ENCODE results near the gene SMC3. TPM values are rescaled to one million over a fixed set of nuclear protein-coding genes. Genes with fewer than 3 reads are reported as not detected.

Gene SMC3
- total RNA-seq, 6 experiments from 2014 or later = 26.0 to 40.5 (median 38.0) TPM

DNA sequence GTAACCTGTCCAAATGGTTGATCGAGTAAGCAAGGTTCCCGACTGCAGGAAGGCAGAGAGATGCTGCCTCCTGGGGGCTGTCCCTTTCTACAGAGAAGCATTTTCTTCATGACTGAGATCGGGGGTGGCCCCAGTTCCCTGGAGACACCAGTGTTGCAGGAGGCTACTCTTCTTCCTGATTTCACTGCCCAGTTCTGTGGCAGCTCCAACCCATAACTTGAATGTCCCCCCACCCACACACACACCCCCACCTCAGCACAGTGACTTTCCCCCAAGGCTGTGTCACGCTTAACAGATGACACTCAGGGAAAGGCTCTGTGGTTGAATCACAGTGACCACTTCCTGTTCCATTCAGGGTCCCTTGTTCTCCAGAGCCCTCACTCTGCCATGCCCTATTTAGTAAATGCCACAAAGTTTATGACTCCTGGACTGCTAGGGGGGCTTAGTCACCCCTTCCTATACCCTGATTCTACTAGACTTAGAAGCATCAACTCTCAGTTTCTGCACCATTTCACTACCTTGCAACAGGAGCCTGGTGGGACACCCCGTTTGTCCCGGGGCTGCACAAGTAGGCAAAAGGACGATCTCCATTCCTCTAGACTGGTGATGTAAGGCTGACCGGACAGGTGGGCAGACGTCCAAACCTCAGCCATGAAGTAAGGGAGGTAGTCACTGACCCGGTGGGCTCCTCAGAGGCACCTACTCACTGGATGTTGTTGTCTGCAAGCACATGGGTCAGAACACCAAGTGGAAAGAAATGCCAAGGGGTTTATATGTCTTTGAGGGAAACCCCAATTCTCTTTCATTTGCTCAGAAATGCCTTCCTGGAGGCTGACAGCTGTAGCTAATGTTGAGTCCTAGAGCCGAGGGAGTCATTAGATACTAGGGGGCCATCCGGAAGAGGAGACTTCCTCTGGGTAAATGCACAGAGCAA, 31.3 kb upstream of the SMC3 start:
- Mint-ChIP-seq H3K9me3 (no peaks in the 10 kb centered on the region), H3K4me1 (ENCODE audit: low read depth) (peaks cover 34% of the 10 kb centered on the region), H3K27ac (peak overlapping the region; percentile 86), H3K4me3 (peak overlapping the region; percentile 80), H3K36me3 (ENCODE audit: low read depth) (no peaks in the 10 kb centered on the region), H3K27me3 (ENCODE audit: insufficient read depth) (peaks cover 2% of the 10 kb centered on the region)
- peak; percentile 73 for DNase-seq
- TF ChIP-seq, protein P1, sequence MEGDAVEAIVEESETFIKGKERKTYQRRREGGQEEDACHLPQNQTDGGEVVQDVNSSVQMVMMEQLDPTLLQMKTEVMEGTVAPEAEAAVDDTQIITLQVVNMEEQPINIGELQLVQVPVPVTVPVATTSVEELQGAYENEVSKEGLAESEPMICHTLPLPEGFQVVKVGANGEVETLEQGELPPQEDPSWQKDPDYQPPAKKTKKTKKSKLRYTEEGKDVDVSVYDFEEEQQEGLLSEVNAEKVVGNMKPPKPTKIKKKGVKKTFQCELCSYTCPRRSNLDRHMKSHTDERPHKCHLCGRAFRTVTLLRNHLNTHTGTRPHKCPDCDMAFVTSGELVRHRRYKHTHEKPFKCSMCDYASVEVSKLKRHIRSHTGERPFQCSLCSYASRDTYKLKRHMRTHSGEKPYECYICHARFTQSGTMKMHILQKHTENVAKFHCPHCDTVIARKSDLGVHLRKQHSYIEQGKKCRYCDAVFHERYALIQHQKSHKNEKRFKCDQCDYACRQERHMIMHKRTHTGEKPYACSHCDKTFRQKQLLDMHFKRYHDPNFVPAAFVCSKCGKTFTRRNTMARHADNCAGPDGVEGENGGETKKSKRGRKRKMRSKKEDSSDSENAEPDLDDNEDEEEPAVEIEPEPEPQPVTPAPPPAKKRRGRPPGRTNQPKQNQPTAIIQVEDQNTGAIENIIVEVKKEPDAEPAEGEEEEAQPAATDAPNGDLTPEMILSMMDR (IDR thresholded peaks at IDR 0.05) = peak; percentile 67

DNA sequence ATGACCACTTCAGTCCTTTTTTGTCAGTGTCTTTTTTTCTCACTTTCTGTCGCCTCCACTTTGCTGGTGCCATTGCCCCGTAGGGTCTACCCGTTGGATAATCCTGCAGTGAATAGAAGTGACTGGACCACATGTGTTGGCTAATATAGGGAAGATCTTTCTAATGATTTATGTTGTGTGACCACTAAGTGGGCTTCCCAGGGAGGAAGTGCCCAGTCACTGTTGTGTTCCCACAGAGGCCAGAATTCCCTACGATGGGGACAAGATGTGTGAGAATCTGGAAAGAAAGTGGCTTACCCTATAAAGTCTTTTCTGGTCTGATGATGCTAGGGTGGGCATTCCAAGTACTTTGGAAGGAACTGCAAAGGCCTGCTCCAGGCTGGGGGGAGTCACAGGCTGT, 28.4 kb upstream of the SMC3 start:
- Mint-ChIP-seq H3K36me3 (ENCODE audit: low read depth) (no peaks in the 10 kb centered on the region), H3K4me1 (ENCODE audit: low read depth) (peaks cover 27% of the 10 kb centered on the region), H3K9me3 (no peaks in the 10 kb centered on the region), H3K4me3 (no peak overlapping the region), H3K27ac (no peak overlapping the region), H3K27me3 (ENCODE audit: insufficient read depth) (peaks cover 2% of the 10 kb centered on the region)
- DNase-seq = no peak
- TF ChIP-seq, protein P1 (IDR thresholded peaks at IDR 0.05) = no peak

DNA sequence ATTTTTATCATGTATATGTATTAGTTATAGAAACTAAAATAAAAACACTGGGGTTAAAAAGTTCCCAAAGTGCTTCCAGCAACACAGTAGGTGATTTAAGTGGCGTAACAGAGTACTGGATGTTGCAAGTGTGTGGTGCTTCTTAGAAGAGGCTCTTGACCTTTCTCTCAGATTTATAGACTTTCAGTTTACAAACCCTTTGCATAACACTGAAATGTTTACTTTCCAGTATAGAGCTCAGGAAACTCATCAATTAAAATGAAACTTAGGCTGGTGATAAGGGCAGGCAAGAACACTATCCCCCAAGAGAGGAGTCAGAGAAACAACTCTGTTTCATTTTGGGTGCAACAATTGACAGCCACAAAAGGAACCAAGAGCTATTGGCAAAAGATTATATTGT, 27.5 kb upstream of the SMC3 start:
- Mint-ChIP-seq H3K27me3 (ENCODE audit: insufficient read depth) (peaks cover 2% of the 10 kb centered on the region), H3K27ac (no peak overlapping the region), H3K4me3 (no peak overlapping the region), H3K36me3 (ENCODE audit: low read depth) (no peaks in the 10 kb centered on the region), H3K4me1 (ENCODE audit: low read depth) (peaks cover 20% of the 10 kb centered on the region), H3K9me3 (no peaks in the 10 kb centered on the region)
- TF ChIP-seq, protein P1 (IDR thresholded peaks at IDR 0.05) = no peak
- no peak for DNase-seq

DNA sequence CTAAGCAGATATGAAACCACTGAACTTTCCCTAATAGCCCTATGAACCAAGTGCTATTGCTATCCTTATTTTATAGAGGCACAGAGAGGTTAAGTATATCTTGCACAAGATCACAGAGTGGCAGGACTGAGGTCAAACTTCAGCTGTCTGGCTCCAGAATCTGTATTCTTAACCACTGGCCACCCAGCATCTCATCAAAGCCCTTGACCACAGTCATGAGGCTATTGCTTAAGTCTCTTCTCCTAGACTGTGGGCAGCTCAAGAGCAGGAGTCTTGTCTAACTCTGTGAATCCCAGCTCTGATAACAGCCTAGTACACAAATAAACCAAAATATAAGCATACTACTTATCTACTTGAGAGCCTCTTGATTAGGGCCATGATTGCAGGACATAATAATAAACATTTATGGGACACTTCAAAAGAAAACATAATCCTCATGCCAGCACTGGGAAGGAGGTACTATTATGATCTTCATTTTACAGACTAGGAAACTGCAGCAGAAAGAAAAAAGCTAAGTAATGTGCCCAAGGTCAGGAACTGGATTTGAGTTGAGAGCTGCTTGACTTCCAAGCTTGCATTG, 22.4 kb upstream of the SMC3 start:
- Mint-ChIP-seq H3K27me3 (ENCODE audit: insufficient read depth) (peaks cover 2% of the 10 kb centered on the region; the same call in 1 of the 2 replicates), H3K4me1 (ENCODE audit: low read depth) (peaks cover 13% of the 10 kb centered on the region), H3K9me3 (no peaks in the 10 kb centered on the region), H3K27ac (no peak overlapping the region), H3K4me3 (no peak overlapping the region), H3K36me3 (ENCODE audit: low read depth) (no peaks in the 10 kb centered on the region)
- TF ChIP-seq, protein P1 (IDR thresholded peaks at IDR 0.05) = no peak
- DNase-seq = no peak

DNA sequence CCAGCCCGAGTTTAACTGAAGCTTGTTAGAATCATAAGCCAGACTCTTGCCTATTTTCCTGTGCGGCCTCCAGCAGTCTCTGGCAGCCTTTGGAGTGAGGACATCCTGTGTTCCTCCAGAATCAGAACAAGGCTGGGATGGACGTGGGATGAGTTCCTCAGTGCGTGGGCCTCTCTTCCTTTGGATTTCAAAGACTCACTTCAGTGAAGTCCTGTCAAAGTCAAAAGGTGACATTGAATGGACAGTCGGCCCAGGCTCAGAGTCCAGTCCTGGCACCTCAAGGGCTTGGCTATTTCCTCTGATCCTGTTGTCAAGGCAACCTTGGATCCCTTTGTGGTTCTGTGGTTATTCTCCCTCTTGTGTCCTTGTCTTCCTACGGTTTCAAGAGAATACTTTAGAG, 21.4 kb upstream of the SMC3 start:
- Mint-ChIP-seq H3K27ac (no peak overlapping the region), H3K27me3 (ENCODE audit: insufficient read depth) (no peaks in the 10 kb centered on the region), H3K36me3 (ENCODE audit: low read depth) (no peaks in the 10 kb centered on the region), H3K4me3 (no peak overlapping the region), H3K9me3 (no peaks in the 10 kb centered on the region), H3K4me1 (ENCODE audit: low read depth) (peaks cover 14% of the 10 kb centered on the region)
- DNase-seq = no peak
- TF ChIP-seq, protein P1 (IDR thresholded peaks at IDR 0.05) = no peak
